Measurements from ENCODE around the gene TKTL1.
"Not testable (repeated sequence)": the region's sequence is repeated elsewhere in the genome, so short reads cannot be mapped to it uniquely, and the experiment has no call there.

TKTL1 gene

DNA sequence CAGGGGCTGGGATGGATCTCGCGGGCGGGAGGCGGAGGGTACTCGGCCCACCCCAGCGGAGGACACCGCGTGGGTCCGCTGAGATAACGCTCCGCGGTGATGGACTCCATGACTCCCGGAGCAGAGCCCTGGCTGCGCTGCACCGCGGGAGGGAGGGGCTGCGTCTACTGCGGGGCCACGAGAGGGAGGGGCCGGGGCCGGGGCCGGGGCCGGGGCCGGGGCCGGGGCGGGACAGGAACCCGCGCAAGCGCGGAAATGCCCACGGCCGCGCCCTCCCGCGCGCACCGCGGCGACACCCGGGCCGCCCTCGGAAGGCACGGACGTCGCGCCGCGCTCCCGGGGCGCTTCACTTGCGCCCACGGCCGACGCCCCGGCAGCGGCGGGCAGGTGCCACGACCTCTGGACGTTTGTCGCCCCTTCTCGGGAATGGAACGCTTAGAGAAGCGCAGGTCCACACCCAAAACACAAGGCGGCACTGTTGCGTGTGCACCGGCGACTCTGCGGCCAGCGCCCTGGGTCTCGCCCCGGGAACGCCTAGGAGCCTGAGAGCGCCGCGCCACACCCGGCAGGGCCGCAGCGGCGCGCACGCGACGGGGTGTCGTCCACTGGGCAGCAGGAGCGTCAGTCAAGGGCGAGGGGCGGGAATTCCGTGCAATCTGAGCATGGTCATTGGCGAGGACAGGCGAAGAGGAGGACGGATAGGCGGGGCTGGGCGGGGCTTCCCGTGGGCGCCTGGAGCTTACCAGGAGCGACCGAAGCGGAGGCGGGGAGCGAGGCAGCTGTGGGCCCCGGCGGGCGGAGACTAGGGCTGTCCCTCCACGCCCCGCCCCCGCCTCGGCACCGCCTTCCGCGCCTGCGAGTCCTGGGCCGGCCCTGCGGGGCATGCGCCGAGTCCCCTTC, 46.1 kb downstream of the TKTL1 start:
- not testable (repeated sequence) for DNase-seq (ENCODE audit: low spot score)

DNA sequence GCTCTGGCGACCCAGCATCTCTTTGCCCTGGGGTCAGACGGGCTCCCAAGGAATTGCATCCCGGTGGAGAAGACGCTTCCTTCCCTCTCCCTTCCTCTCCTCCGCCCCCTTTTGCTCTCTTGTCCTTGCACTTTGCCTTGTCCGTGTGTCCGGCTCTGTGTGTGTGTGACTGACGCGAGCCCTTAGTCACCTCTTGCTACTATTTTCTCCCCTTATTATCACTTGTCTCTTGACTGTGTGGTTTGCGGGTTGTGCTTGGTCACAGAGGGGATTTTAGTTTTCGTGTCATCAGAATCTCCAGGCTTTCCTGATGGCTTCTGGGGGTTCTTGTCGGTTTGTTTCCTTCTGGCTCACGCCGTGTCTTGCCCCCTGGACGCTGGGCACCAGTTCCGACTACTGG, 47.5 kb downstream of the TKTL1 start:
- DNase-seq (ENCODE audit: low spot score): not testable (repeated sequence)

DNA sequence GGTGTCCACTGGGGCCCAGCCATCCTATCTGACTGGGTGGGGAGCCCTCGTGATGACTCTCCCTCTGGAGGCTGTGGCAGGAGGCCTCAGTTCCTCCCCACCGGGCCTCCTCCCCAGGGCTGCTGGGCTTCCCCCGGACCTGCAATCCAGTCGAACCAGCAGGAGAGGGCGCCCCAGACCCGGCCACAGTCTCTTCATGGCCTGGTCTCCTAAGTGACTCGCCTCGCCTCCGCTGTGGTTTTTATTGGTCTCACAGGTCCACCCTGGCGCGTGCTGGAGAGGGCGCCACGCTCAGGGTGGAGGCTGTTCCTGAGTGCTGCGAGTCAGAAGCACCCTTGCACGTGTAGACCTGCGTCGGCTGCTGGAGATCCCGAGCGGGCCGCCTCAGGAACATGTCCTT, 48.0 kb downstream of the TKTL1 start:
- not testable (repeated sequence) for DNase-seq (ENCODE audit: low spot score)

DNA sequence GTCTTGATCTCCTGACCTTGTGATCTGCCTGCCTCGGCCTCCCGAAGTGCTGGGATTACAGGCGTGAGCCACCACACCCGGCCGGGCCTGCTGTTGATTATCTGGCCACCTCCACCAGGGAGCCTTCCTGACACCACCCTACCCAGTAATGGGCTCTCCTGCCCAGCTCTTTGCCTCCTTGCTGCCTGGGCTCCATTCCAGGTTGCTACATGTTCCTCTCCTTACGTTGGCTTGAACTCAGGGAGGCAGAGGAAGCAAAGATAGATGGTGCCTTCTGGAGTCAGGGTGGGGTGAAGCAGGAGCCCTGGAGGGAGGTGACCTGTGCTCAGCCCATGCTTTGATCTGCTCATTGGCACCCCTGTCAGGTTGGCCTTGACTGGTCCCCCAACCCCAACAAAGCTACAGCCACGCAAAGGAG, 52.5 kb downstream of the TKTL1 start:
- DNase-seq (ENCODE audit: low spot score): no peak

DNA sequence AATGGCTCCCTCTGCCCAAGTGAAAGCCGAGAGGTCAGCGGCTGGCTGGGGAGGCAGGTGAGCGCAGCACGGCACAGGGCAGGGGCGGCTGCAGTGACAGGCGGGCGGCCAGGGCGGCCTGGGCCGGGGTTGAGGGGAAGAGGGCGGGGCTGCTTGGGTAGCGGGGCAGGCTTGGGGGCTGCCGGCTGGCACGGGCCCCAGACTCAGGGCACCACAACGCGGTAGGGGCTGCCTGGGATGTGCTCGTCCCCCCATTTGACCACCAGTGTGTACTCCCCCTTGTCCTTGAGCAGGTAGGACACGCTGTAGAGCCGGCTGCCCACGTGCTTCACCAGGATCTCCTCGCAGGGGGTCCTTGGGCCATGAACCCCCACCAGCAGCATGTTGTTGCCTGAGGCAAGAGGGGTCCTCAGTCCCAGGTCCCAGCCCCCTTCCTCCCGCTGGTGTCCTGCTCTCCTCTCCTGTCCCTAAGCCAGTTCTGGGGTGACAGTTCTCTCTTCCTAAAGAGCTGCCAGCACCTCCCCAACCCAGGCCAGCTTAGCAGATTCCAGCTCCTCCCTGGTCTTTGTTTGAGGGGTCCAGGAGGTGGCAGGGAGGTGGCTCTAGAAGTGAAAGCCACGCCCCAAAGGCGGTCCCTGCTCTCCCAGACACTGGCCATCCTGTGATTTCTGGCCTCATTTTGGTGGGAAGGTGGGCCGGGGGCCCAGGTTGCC, 53.2 kb downstream of the TKTL1 start:
- no peak for DNase-seq (ENCODE audit: low spot score)

DNA sequence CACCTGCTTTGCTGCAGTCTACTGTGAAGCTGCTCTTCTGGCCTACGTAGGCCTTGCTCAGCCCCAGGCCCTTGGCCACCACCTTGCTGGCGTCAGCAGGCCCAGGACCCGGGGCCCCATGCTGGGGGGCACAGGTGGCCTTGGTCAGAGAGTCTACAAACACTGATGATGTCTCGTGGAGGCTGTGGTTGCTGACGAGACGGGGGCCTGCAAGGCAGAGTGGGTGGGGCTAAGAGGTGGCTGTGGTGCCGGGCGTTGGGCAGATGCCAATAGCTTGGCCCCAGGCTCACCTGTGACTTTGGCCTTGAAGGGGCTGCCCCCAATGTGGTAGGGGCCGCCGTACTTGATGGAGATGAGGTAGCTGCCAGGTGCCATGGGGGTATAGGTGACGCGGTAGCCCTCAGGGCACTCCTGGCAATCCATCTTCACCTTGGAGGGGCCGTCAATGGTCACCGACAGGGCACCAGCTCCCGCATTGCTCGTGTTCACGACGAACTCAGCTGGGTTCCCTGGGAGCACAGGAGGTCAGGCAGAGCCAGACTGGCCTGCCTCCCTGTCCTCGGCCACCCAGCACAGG, 53.9 kb downstream of the TKTL1 start:
- no peak for DNase-seq (ENCODE audit: low spot score)

DNA sequence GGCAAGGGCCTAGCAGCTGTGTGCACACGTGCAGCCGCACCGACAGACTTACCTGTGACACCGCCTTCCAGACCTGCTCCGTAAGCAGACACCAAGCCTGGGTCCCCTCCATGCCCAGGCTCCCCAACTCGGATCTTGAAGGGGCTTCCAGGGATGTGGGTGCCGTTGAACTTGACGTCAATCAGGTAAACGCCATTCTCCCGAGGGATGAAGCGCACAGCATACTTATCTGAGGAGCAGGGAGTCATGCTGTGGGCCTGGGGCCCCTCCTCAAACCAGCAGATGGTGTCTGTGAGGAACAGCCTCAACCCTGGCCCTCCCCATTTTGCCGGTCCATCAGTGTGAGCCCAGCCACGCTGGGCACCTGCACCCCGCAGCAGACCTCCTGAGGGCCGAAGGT, 54.4 kb downstream of the TKTL1 start:
- no peak for DNase-seq (ENCODE audit: low spot score)

DNA sequence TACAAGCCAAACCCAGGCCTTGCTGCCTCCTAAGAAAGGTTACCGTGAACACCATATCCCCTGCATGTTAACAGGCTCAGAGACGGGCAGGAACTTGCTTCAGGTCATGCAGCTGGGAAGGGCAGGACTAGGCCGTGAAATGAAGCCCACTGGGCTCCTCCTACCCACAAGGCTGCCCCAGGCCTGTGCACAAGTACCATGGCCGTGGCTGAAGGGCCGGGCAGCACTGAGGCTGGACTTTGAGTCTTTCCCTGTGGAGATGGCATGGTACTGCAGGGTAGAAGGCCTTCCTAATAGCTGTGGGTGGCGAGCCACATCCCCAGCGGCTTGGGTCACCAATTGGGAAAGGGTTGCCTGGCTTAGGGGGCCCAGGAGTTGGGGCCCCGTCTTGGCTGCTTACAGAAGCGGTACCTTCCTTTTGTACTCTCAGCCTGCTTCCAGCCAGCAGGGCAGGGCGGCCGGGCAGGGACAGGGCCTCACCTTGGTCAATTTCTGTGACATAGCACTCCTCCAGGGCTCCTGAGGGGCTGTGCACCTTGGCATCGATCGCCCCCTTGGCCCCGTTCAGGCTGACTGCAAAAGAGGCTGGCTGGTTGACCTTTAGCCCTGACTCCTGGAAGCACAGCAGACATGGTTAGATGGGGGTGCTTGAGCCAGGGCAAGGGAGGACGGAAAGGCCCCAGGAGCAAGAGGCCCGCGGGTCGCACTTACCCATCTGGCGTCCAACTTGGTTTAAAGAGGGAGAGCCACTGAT, 55.0 kb downstream of the TKTL1 start:
- DNase-seq (ENCODE audit: low spot score): no peak

DNA sequence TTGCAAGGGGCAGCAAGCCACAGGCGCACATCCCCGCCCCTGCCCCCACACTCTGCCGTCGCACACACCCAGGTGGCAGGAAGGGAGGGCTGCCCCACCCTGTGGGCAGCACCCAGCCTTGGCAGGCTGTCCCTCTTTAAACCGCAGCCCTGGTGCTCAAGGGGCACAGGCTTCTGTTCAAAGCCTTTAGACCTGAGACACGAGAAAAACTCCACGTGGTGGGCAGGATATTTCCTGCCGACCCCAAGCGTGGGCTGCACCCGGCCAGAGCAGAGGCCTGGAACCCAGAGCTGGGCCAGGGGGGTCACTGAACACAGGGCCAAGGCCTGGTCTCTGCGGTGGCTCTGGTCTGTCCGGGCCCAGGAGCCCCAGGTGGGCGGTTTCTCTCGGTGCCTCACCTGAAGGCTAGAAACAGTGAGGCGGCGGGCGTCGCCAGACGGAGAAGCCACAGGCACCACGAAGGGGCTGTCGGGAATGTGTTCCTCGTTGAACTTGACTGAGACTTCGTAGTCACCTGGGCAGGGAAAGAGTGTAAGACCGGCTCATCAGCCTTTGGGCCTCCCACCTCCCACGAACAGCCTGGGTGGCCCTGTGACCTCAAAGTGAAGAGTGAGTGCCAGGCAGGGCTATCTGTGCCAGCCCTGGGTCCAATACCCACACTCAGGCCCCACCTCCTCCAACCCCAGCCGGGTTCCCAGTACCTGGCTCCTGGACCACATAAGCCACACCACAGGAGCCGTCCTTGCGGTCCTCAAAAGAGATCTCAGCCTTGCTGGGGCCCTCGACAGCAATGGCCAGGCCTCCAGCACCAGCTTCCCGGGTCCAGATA, 55.8 kb downstream of the TKTL1 start:
- no peak for DNase-seq (ENCODE audit: low spot score)

DNA sequence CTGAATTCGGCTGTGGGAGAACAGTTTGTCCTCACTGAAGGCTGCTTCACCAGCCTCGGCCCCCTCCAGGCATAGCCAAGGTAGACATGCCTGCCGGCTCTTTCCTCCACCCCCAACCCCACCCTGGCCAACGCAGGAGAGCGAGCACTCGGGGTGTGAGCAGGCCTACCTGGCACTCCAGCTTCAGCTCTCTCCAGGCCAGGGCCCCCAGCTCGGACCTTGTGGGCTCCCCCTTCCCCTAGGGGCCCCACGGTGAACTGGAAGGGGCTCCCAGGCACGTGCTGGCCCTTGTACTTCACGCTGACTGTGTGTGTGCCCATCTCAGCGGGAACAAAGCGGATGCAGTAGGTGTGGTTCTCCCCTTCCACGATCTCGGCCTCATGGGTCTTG, 56.4 kb downstream of the TKTL1 start:
- no peak for DNase-seq (ENCODE audit: low spot score)

DNA sequence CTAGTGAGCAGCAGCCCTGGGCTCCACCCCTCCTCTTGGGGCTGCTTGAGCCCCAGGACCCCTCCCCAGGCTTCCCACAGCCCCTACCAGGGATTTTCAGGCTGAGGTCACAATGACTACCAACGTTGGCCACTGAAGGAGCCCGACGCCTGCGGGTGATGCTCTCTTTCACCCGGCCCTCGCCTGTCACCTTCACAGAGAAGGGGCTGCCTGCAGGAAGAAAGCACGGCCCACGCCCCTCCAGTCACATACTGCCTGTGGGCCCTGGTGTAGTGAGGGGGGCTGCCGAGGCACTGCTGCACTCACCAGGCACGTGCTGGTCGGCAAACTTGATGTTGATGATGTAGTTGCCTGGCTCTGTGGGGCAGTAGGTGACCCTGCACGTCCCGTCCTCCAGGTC, 56.9 kb downstream of the TKTL1 start:
- no peak for DNase-seq (ENCODE audit: low spot score)

DNA sequence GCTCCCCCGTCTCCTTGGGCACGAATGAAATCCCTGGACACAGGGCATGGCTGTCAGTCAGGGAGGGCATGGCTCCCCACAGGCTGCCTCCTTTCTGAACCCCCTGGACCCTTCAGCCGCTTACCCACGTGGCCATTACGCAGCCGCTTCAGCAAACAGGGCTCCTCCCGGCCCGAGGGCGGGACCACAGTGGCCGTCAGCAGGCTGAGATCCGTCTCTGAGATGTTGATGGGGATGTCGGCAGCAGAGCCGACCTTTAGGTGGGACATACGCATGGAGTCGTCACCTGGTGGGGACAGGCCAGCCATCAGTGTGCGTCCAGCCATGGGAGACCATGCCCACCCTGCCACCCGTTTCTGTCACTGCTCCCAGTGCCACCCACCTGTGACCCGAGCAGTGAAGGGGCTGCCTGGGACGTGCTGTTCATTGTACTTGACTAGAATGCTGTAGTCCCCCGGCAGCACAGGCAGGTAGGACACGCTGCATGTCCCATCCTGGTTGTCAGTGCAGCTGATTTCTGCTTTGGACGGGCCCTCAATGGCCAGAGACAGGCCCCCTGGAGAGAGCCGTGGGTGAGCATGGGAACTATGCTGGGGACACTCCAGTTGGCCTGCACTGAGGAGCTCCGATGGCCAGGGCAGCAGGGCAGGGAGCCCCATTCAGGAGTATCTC, 57.7 kb downstream of the TKTL1 start:
- no peak for DNase-seq (ENCODE audit: low spot score)

DNA sequence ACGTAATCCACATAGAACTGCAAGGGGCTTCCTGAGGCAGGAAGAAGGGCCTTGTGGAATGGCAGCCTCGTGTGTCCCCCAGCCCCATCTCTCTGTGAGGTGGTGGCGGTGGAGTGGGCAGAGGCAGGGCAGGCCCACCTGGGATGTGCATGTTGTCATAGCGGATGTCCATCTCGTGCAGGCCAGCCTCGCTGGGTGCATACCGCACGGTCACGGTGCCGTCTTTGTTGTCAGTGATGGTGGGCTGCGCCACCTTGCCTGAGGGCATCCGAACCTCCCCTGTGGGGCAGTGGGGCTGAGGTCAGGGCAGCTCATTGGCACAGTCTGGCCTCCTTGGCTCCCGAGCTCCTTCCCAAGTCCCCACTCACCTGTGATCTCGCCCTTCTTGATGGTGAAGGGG, 58.4 kb downstream of the TKTL1 start:
- no peak for DNase-seq (ENCODE audit: low spot score)

DNA sequence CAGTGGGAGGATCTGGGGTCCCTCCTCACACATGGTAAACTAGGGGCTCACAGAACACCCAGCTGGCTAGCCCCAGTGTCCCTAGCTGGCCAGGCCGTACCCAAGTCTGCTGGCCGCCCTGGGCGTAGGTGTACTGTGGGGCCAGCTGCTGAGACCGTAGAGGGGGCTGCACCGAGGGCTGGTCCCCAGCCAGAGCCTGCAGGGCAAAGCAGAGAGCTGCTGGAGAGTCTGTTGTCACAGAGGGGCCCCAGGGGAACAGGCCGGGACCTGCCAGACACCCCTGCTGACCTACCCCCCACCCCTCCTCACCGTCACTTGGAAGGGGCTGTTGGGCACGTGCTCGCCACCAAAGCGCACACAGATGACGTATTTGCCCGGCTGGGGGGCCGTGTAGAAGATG, 58.9 kb downstream of the TKTL1 start:
- no peak for DNase-seq (ENCODE audit: low spot score)

DNA sequence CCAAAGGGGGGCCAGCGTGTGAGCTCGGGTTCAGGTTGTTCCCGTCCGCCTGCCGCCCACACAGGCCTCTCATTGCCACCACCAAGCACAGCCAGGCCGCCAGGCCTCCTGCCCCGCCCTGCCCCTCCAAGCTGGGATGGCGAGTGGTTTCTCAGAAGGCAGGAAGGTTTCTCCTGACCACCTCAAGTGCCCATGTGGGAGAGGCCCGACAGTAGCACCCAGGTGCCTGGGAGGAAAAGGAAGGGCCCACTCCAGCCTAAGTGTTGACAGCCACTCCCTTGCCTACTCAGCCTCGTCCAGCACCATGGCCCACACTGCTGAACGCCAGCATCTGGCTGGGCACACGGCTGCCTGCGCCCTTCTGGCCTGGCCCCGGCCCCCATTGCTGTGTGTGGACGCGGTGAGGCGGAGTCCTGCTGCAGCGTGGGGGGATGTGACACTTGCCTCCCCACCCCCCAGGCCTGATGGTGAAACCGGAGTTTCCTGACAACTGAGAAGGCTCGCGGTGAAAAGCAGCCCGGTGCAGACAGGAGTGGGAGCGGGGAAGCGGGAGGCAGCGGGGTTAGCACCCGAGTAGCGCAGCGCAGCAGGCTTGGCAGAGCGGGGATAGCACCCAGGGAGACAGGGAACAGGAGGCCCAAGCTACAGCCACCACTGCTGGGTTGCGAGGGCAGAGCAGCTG, 59.6 kb downstream of the TKTL1 start:
- no peak for DNase-seq (ENCODE audit: low spot score)

DNA sequence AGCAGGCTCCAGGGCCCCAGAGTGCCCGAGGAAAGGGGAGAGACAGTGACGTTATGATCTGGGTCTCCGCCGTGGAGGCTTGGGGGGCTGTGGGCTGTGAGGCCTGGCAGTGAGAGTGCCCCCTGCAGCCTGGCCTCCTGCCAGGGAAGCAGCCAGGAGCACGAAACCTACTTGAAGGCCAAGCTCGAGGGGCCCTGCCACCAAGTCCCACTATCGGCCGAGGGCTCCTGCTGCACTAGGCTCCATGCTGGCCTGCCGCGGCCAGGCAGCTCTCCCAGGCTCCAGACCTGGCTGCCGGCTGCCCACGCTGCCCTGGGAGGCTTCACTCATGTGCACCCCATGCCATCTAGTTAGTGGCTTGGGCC, 60.2 kb downstream of the TKTL1 start:
- no peak for DNase-seq (ENCODE audit: low spot score)

DNA sequence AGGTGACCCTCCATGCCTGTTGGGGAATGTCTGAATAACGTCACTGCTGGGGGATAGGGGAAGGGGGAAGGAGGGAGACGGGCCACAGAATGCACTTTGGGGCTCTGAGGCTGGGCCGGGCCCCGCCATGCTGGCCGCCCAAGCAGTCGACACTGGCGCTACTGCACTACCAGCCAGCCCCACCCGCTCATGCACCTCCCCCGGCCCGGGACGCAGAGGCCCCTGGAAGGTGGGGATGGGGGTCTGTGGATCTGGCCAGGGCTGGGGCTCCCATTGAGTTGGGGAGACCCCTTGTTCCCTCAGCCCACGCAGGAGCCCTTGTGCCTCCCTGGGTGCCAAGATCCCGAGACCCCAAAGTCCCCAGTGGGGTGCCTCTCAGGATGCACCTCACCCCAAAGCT, 61.0 kb downstream of the TKTL1 start:
- no peak for DNase-seq (ENCODE audit: low spot score)

DNA sequence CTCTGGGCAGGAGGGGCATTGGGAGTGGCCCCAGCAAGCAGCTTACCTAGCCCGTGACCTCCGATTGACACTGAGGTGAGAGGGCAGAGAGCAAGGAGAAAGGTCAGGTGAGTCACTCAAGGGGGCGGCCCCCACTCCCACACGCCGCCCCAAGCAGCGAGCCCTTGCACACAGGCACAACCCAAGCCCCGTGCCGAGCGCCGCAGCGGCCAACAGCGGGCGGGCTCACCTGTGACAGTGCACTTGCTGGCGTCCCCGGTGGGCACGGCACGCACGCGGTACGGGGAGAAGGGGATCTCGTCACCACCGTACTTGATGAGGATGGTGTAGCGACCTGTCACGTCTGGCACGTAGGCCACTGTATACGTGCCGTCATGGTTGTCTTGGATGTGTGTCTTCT, 61.6 kb downstream of the TKTL1 start:
- no peak for DNase-seq (ENCODE audit: low spot score)

DNA sequence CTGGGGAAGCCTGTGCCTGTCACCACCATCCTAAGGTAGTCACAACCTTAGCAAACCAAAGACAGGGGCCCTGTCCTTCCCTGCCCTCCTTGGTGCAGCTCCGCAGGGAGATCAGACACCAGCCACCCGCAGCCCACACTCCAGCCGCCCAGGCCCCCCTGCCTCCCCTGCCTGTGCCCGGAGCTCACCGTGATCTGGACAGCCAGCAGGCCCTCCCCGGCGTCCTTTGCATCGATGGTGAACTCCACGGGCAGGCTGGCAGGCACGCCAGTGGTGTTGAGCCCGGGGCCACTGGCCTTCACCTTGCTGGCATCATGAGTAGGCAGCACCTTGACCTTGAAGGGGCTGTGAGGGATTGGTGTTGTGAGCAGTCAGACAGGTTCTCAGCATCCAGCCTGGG, 62.4 kb downstream of the TKTL1 start:
- no peak for DNase-seq (ENCODE audit: low spot score)

DNA sequence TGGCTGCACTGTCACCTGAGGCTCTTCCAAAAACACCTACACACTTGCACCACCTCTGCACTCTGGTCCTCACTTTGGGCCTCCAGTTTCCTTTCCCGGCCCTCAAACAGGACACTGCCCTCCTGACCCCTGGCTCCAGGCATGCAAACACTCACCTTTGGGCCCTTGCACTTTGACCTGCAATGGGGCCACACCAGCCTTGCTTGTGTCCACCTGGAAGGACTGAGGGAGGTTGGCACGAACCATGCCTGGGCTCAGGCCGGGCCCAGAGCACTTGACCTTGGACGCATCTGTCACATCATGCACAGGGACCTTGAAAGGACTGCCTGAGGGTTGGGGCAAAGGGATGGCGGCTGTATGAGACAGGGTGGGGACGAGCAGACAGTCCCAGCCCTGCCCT, 63.2 kb downstream of the TKTL1 start:
- DNase-seq (ENCODE audit: low spot score): no peak
